Muscle of leg (tissue), 16 donors: Measurements from ENCODE around the gene PLA2G4B. TPM values are rescaled to one million over a fixed set of nuclear protein-coding genes. Genes with fewer than 3 reads are reported as not detected.
A peak's percentile ranks its signal among the peaks of the same experiment; 100 is the strongest.

Experiments used
- DNase-seq: peaks from one replicate; pipeline ENCODE4 v3.0.0; 2013
- H3K27ac ChIP-seq: one replicate; pipeline ENCODE4 v1.5.1; 2013; ENCODE audit warnings: mild to moderate bottlenecking, low read length, control low read depth
- H3K27me3 ChIP-seq: one replicate; pipeline ENCODE4 v1.6.1; 2013; ENCODE audit warnings: low read length; ENCODE audit not compliant: control insufficient read depth, insufficient read depth
- H3K36me3 ChIP-seq: one replicate; pipeline ENCODE4 v1.6.1; 2013; ENCODE audit warnings: low read length; ENCODE audit not compliant: control insufficient read depth, insufficient read depth
- H3K4me1 ChIP-seq: one replicate; pipeline ENCODE4 v1.6.1; 2013; ENCODE audit warnings: low read length; ENCODE audit not compliant: control insufficient read depth, insufficient read depth
- H3K4me3 ChIP-seq: one replicate; pipeline ENCODE4 v1.5.1; 2013; ENCODE audit warnings: low read length, control low read depth
- H3K9me3 ChIP-seq: replicated peaks from 2 replicates; pipeline ENCODE4 v1.6.1; 2013; ENCODE audit warnings: low read depth, low read length; ENCODE audit not compliant: control insufficient read depth
- WGBS: methylation state at CpG from one replicate; pipeline ENCODE4 v1.1.5; 2013; ENCODE audit warnings: missing lambda C conversion rate; ENCODE audit not compliant: insufficient coverage; 5-methylcytosine and 5-hydroxymethylcytosine counted together
- long read RNA-seq, 11 donors: transcript quantifications; one replicate each; lab custom pipeline, GENCODE V29; 2026
- polyA plus RNA-seq, 8 donors: library from polyadenylated mRNA; unstranded; fragments of 120-200 nt; gene quantifications; one replicate each; pipeline versions ENCODE4 v1.2.1 to v1.2.3, GENCODE V29; 2013; ENCODE audit warnings: inconsistent platforms in 1 of 8, low replicate concordance in 1 of 8; ENCODE audit not compliant: insufficient read length in 8 of 8, insufficient read depth in 1 of 8
- total RNA-seq: library from RNA; stranded (reverse); fragments of 120-200 nt; gene quantifications from one replicate; pipeline ENCODE4 v1.2.4, GENCODE V29; 2013

Gene PLA2G4B
- total RNA-seq (7.2 TPM), polyA plus RNA-seq (10 to 100 TPM in 2 of 8 donors, 1 to 10 TPM in 6; 3.4 to 11.7 (median 7.2) TPM)
- long read RNA-seq, donor 1, result 0 reads
- long read RNA-seq, donor 2, result 0 reads
- long read RNA-seq, donor 3, result 0 reads
- long read RNA-seq, donor 4, result 0 reads
- long read RNA-seq, donor 5, partial matches to known transcripts, result 0 of 1 reads
- long read RNA-seq, donor 5, other reads (novel, unspliced or antisense), result 0 of 1 reads
- long read RNA-seq, donor 6, result 0 reads
- long read RNA-seq, donor 7, result 0 reads
- long read RNA-seq, donor 8, result 0 reads
- long read RNA-seq, donor 9, partial matches to known transcripts, result 5 of 5 reads
- long read RNA-seq, donor 9, other reads (novel, unspliced or antisense), result 0 of 5 reads
- long read RNA-seq, donor 10, result 0 reads
- long read RNA-seq, donor 11, result 0 reads

- H3K36me3 ChIP-seq, result peaks cover 59% of the 10 kb centered on the region
- WGBS, result 62% methylated on average over 6 of the region's 6 CpGs
- peak; percentile 74 for DNase-seq
Observed at GRCh38 chr15:41838400-41838897, at the start of gene PLA2G4B. PLA2G4B (plus strand) TSS chr15:41838847; CDS start chr15:41838914, 67 bp downstream.

GRCh38 chr15:41789236-41789635 lies 49.4 kb upstream of the PLA2G4B start:
- 60% methylated on average over 1 of the region's 4 CpGs for WGBS
- DNase-seq, result no peak
- no peak overlapping the region for H3K27ac ChIP-seq
- H3K4me1 ChIP-seq, result peaks cover 31% of the 10 kb centered on the region
- H3K9me3 ChIP-seq, result no peaks in the 10 kb centered on the region
- H3K27me3 ChIP-seq, result no peaks in the 10 kb centered on the region
- no peak overlapping the region for H3K4me3 ChIP-seq
- no peaks in the 10 kb centered on the region for H3K36me3 ChIP-seq

More at GRCh38 chr15:41838400-41838897, at the start of gene PLA2G4B:
- Histone ChIP-seq H3K27me3 (no peaks in the 10 kb centered on the region), H3K9me3 (no peaks in the 10 kb centered on the region), H3K27ac (peak within 1 kb of the TSS; percentile 86), H3K4me1 (peaks cover 41% of the 10 kb centered on the region), H3K4me3 (no peak within 1 kb of the TSS)

- Histone ChIP-seq H3K27ac (no peak overlapping the region), H3K27me3 (no peaks in the 10 kb centered on the region), H3K36me3 (no peaks in the 10 kb centered on the region), H3K4me3 (no peak overlapping the region), H3K9me3 (no peaks in the 10 kb centered on the region), H3K4me1 (peaks cover 31% of the 10 kb centered on the region)
- DNase-seq, result no peak
Observed at GRCh38 chr15:41789662-41790061, 49.0 kb upstream of the PLA2G4B start.

- no peak overlapping the region for H3K27ac ChIP-seq
- H3K27me3 ChIP-seq, result no peaks in the 10 kb centered on the region
- H3K4me3 ChIP-seq, result no peak overlapping the region
- DNase-seq, result no peak
- no peaks in the 10 kb centered on the region for H3K36me3 ChIP-seq
- WGBS, result no CpG with 5 or more reads among the region's 3 CpGs
- no peaks in the 10 kb centered on the region for H3K9me3 ChIP-seq
- H3K4me1 ChIP-seq, result peaks cover 31% of the 10 kb centered on the region
Observed at GRCh38 chr15:41790169-41790568, 48.5 kb upstream of the PLA2G4B start.

GRCh38 chr15:41790756-41791546 lies 47.7 kb upstream of the PLA2G4B start:
- H3K4me1 ChIP-seq, result peaks cover 33% of the 10 kb centered on the region
- no peaks in the 10 kb centered on the region for H3K27me3 ChIP-seq
- no peak overlapping the region for H3K4me3 ChIP-seq
- DNase-seq, result peak; percentile 36
- H3K9me3 ChIP-seq, result no peaks in the 10 kb centered on the region
- H3K36me3 ChIP-seq, result no peaks in the 10 kb centered on the region
- H3K27ac ChIP-seq, result peak overlapping the region; percentile 7
- WGBS, result 82% methylated on average over 5 of the region's 5 CpGs

- no peak overlapping the region for H3K4me3 ChIP-seq
- H3K27ac ChIP-seq, result no peak overlapping the region
- 69% methylated on average over 2 of the region's 4 CpGs for WGBS
- no peaks in the 10 kb centered on the region for H3K36me3 ChIP-seq
- no peak for DNase-seq
- no peaks in the 10 kb centered on the region for H3K27me3 ChIP-seq
- peaks cover 39% of the 10 kb centered on the region for H3K4me1 ChIP-seq
- H3K9me3 ChIP-seq, result no peaks in the 10 kb centered on the region
Observed at GRCh38 chr15:41791547-41791937, 47.1 kb upstream of the PLA2G4B start.

GRCh38 chr15:41792000-41792637 lies 46.5 kb upstream of the PLA2G4B start:
- H3K27ac ChIP-seq, result peak overlapping the region; percentile 32
- H3K4me1 ChIP-seq, result peaks cover 40% of the 10 kb centered on the region
- no peaks in the 10 kb centered on the region for H3K36me3 ChIP-seq
- no peaks in the 10 kb centered on the region for H3K9me3 ChIP-seq
- no peak overlapping the region for H3K4me3 ChIP-seq
- peak; percentile 78 for DNase-seq
- H3K27me3 ChIP-seq, result no peaks in the 10 kb centered on the region
- no CpG with 5 or more reads among the region's 5 CpGs for WGBS

- Histone ChIP-seq H3K36me3 (no peaks in the 10 kb centered on the region), H3K27me3 (no peaks in the 10 kb centered on the region), H3K4me1 (peaks cover 40% of the 10 kb centered on the region), H3K4me3 (no peak overlapping the region), H3K27ac (no peak overlapping the region), H3K9me3 (no peaks in the 10 kb centered on the region)
- DNase-seq, result no peak
- 80% methylated on average over 1 of the region's 4 CpGs for WGBS
Observed at GRCh38 chr15:41794081-41794480, 44.6 kb upstream of the PLA2G4B start.

- Histone ChIP-seq H3K27ac (no peak overlapping the region), H3K36me3 (peaks cover 12% of the 10 kb centered on the region), H3K27me3 (no peaks in the 10 kb centered on the region), H3K4me1 (peaks cover 25% of the 10 kb centered on the region), H3K4me3 (no peak overlapping the region), H3K9me3 (no peaks in the 10 kb centered on the region)
- 61% methylated on average over 8 of the region's 10 CpGs for WGBS
- peak; percentile 65 for DNase-seq
Observed at GRCh38 chr15:41795996-41796856, 42.4 kb upstream of the PLA2G4B start.
